ENCODE results near the gene MSL3. TPM values are rescaled to one million over a fixed set of nuclear protein-coding genes. Genes with fewer than 3 reads are reported as not detected.

MSL3 gene
- total and polyA plus RNA-seq, 2 of the 8 experiments (the other 6 are each of a cell fraction or from before 2014, with no cell fraction given) = 10.6 to 12.3 TPM

GRCh38 chrX:11793734-11794133 is 35.7 kb downstream of the MSL3 start:
- H3K27ac ChIP-seq (ENCODE audit: low read depth, low read length) = no peak overlapping the region
- no peak for TF ChIP-seq GTF2F1 (IDR thresholded peaks at IDR 0.05; ENCODE audit: borderline replicate concordance, low read depth, low read length)
- no peak for TF ChIP-seq CEBPB (IDR thresholded peaks at IDR 0.05; ENCODE audit: low read depth, low read length)
- TF ChIP-seq CREB1 (IDR thresholded peaks at IDR 0.05) = no peak
- H3K14ac ChIP-seq (ENCODE audit: insufficient read length) = no peak overlapping the region
- no peaks in the 10 kb centered on the region for H3K9me3 ChIP-seq (ENCODE audit: insufficient read depth in 2 of 2, low read depth in 1 of 2, low read length in 1 of 2)
- H3K27me3 ChIP-seq (replicated peaks in 1 of 4; ENCODE audit: control insufficient read depth in 3 of 4, extremely low read depth in 1 of 4, insufficient read depth in 3 of 4, low read length in 3 of 4) = no peaks in the 10 kb centered on the region
- no peak overlapping the region for H3K4me3 ChIP-seq (ENCODE audit: extremely low read depth in 1 of 4, insufficient read depth in 2 of 4, low read depth in 3 of 4, low read length in 4 of 4)
- no peak overlapping the region for H3K56ac ChIP-seq (replicated peaks; ENCODE audit: insufficient read length, low read depth, low read length)
- no peak overlapping the region for H2BK20ac ChIP-seq (ENCODE audit: low read length)
- H3K4me2 ChIP-seq (ENCODE audit: insufficient read depth in 1 of 2, low read depth in 2 of 2, low read length in 2 of 2) = no peak overlapping the region
- no peak overlapping the region for H2AK5ac ChIP-seq (ENCODE audit: low read depth, low read length)
- ChIA-PET POLR2A (ENCODE audit: partially characterized antibody) (no interaction called here), CTCF (ENCODE audit: partially characterized antibody) (no interaction called here)
- H2BK12ac ChIP-seq (ENCODE audit: low read depth, low read length) = no peak overlapping the region
- H3K23ac ChIP-seq (ENCODE audit: insufficient read length) = no peak overlapping the region
- no peaks in the 10 kb centered on the region for H3K79me2 ChIP-seq (ENCODE audit: control insufficient read depth in 1 of 2, insufficient read depth in 2 of 2, low read length in 2 of 2)
- no peaks in the 10 kb centered on the region for H3K23me2 ChIP-seq (ENCODE audit: low read depth, low read length)
- no peaks in the 10 kb centered on the region for H3K79me1 ChIP-seq (ENCODE audit: low read depth, low read length)
- no peak overlapping the region for H2AFZ ChIP-seq (ENCODE audit: low read length)
- no peak overlapping the region for H4K91ac ChIP-seq (replicated peaks; ENCODE audit: insufficient read length, low read length)
- H3K9ac ChIP-seq (replicated peaks in 1 of 4; ENCODE audit: extremely low read depth in 1 of 4, low read depth in 3 of 4, low read length in 3 of 4) = no peak overlapping the region
- no peak overlapping the region for H4K5ac ChIP-seq (ENCODE audit: insufficient read length, low read depth, low read length)
- FAIRE-seq (no peak), DNase-seq (ENCODE audit: low read depth in 1 of 2, low spot score in 2 of 2) (no peak)
- H4K8ac ChIP-seq (ENCODE audit: extremely low read depth, insufficient read depth, low read length) = no peak overlapping the region
- no peak overlapping the region for H2BK5ac ChIP-seq (ENCODE audit: low read depth, low read length)
- H2BK15ac ChIP-seq (ENCODE audit: low read length) = no peak overlapping the region
- no peaks in the 10 kb centered on the region for H3K36me3 ChIP-seq (ENCODE audit: control insufficient read depth in 2 of 4, insufficient read depth in 4 of 4, low read length in 3 of 4)
- H3K4me1 ChIP-seq (replicated peaks in 1 of 4; ENCODE audit: control insufficient read depth in 3 of 4, insufficient read depth in 4 of 4, low read length in 3 of 4) = no peaks in the 10 kb centered on the region; a peak in 1 of 7 replicates
- no peak overlapping the region for H2BK120ac ChIP-seq (replicated peaks; ENCODE audit: low read depth, low read length)
- H3K18ac ChIP-seq (ENCODE audit: extremely low read depth, low read length) = no peak overlapping the region
- 89% methylated on average over 6 of the region's 6 CpGs; no CpG with 5 or more reads in 1 of the 2 experiments for WGBS, 2 experiments (ENCODE audit: extremely low coverage in 1 of 2, insufficient coverage in 1 of 2, insufficient read length in 1 of 2, insufficient replicate concordance in 2 of 2, low coverage in 1 of 2, low lambda C conversion rate in 2 of 2, missing lambda C conversion rate in 1 of 2)
- no peaks in the 10 kb centered on the region for H4K20me1 ChIP-seq (replicated peaks in 1 of 2; ENCODE audit: control insufficient read depth in 1 of 2, insufficient read depth in 2 of 2, low read length in 2 of 2)
- no peak overlapping the region for H3K4ac ChIP-seq (replicated peaks; ENCODE audit: insufficient read length, low read depth, low read length)

Measured in H1 (cell line).